Measurements from ENCODE around the gene RIC8A. TPM values are rescaled to one million over a fixed set of nuclear protein-coding genes. Genes with fewer than 3 reads are reported as not detected.

RIC8A gene
- total and polyA plus RNA-seq, 10 of the 15 experiments (the other 5 are each of a cell fraction or from before 2014, with no cell fraction given), result 10.4 to 157 (median 81.4) TPM

- TF ChIP-seq HDGF (IDR thresholded peaks at IDR 0.05), result peak; percentile 7; the same call in 1 of the 2 replicates
- no peak for TF ChIP-seq BCL11A (IDR thresholded peaks at IDR 0.05; ENCODE audit: low read depth, low read length)
- TF ChIP-seq NFYA (IDR thresholded peaks at IDR 0.05; ENCODE audit: borderline replicate concordance, low read depth, low read length), result no peak
- peak; percentile 91; the same call in 1 of the 2 replicates for TF ChIP-seq RELB (IDR thresholded peaks at IDR 0.05; ENCODE audit: low read depth)
- TF ChIP-seq ATF7 (IDR thresholded peaks at IDR 0.05; ENCODE audit: low read depth), result peak; percentile 68
- TF ChIP-seq KDM1A (IDR thresholded peaks at IDR 0.05; ENCODE audit: borderline replicate concordance), result no peak
- no peak; the same call in 1 of the 2 replicates for TF ChIP-seq CBFB (IDR thresholded peaks at IDR 0.05; ENCODE audit: low read depth)
- TF ChIP-seq IRF4 (IDR thresholded peaks at IDR 0.05; ENCODE audit: low read depth, low read length), result no peak
- TF ChIP-seq JUNB (IDR thresholded peaks at IDR 0.05), result no peak
- TF ChIP-seq IKZF1 (conservative IDR thresholded peaks at IDR 0.05), result peak; percentile 52
- no peak for TF ChIP-seq MEF2B (IDR thresholded peaks at IDR 0.05; ENCODE audit: partially characterized antibody, poor library complexity, severe bottlenecking)
- no peak for TF ChIP-seq SUZ12 (IDR thresholded peaks at IDR 0.05; ENCODE audit: unreplicated experiment)
- TF ChIP-seq TARDBP (IDR thresholded peaks at IDR 0.05; ENCODE audit: borderline replicate concordance), result no peak
- no peak for TF ChIP-seq IRF3 (IDR thresholded peaks at IDR 0.05)
- TF ChIP-seq FOXM1 (IDR thresholded peaks at IDR 0.05; ENCODE audit: low read depth, low read length), result peak; percentile 53; the same call in 1 of the 2 replicates
These were observed 28.7 kb downstream of the RIC8A start, which contains the start of gene SIRT3 (continued) for GRCh38 chr11:235997-236773.
